HG03565 (cell line): ENCODE data around the gene PCCA.
"Not testable (repeated sequence)": the region's sequence is repeated elsewhere in the genome, so short reads cannot be mapped to it uniquely, and the experiment has no call there.

Source experiments
- ATAC-seq: cut with Tn5 transposase; IDR thresholded peaks from one replicate; pipeline ENCODE4 v1.9.1; 2021; ENCODE audit warnings: mild to moderate bottlenecking, moderate library complexity; ENCODE audit not compliant: unreplicated experiment

PCCA gene

GRCh38 chr13:100096526-100096925 is 7.6 kb downstream of the PCCA start:
- no peak for ATAC-seq

GRCh38 chr13:100097821-100098220 is 8.9 kb downstream of the PCCA start:
- ATAC-seq, result no peak

- ATAC-seq, result no peak
Observed at GRCh38 chr13:100098445-100099116, 9.7 kb downstream of the PCCA start.

- ATAC-seq, result not testable (repeated sequence)
Observed at GRCh38 chr13:100099117-100099445, 10.2 kb downstream of the PCCA start.

GRCh38 chr13:100100115-100100879 is 11.4 kb downstream of the PCCA start:
- no peak for ATAC-seq

- ATAC-seq, result no peak
Observed at GRCh38 chr13:100102042-100102441, 13.1 kb downstream of the PCCA start.

- ATAC-seq, result no peak
Observed at GRCh38 chr13:100106005-100106404, 17.1 kb downstream of the PCCA start.

- no peak for ATAC-seq
Observed at GRCh38 chr13:100106705-100107104, 17.8 kb downstream of the PCCA start.

GRCh38 chr13:100108913-100109507 is 20.1 kb downstream of the PCCA start:
- no peak for ATAC-seq

GRCh38 chr13:100110269-100110668 is 21.4 kb downstream of the PCCA start:
- no peak for ATAC-seq

GRCh38 chr13:100112186-100112838 is 23.4 kb downstream of the PCCA start:
- no peak for ATAC-seq

GRCh38 chr13:100115693-100116254 is 26.9 kb downstream of the PCCA start:
- peak; percentile 83 for ATAC-seq

GRCh38 chr13:100124265-100124664 is 35.4 kb downstream of the PCCA start:
- no peak for ATAC-seq

- ATAC-seq, result no peak
Observed at GRCh38 chr13:100125946-100126345, 37.1 kb downstream of the PCCA start.

- no peak for ATAC-seq
Observed at GRCh38 chr13:100128373-100128772, 39.5 kb downstream of the PCCA start.

GRCh38 chr13:100128838-100129237 is 39.9 kb downstream of the PCCA start:
- no peak for ATAC-seq

- peak; percentile 54 for ATAC-seq
Observed at GRCh38 chr13:100129605-100130004, 40.7 kb downstream of the PCCA start.

- ATAC-seq, result no peak
Observed at GRCh38 chr13:100130092-100130491, 41.2 kb downstream of the PCCA start.

- no peak for ATAC-seq
Observed at GRCh38 chr13:100130930-100131511, 42.1 kb downstream of the PCCA start.

- no peak for ATAC-seq
Observed at GRCh38 chr13:100131863-100132574, 43.1 kb downstream of the PCCA start.
